Measurements from ENCODE around the gene HARS1. TPM values are rescaled to one million over a fixed set of nuclear protein-coding genes. Genes with fewer than 3 reads are reported as not detected.
"Not testable (repeated sequence)": the region's sequence is repeated elsewhere in the genome, so short reads cannot be mapped to it uniquely, and the experiment has no call there.

Gene HARS1
- total RNA-seq, 2 experiments from 2014 or later: 77.3 to 81.5 TPM

DNA sequence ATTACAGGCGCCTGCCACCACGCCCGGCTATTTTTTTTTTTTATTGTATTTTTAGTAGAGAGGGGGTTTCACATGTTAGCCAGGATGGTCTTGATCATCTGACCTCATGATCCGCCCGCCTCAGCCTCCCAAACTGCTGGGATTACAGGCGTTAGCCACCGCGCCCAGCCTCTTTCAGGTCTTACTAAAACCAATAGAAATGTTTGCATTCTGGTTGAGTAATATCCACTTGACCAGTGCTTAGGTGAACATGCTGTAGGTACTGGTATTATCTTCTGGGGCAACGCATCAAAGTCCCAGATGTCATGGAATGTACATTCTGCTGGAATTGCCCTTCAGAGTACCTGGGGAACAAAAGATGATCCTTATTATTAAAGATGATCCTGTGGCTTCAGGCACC is 17.6 kb upstream of the HARS1 start:
- H3K4me3 Mint-ChIP-seq; H3K36me3 Mint-ChIP-seq; H3K9me3 Mint-ChIP-seq; H3K27ac Mint-ChIP-seq; ATAC-seq (ENCODE audit: low read depth); DNase-seq; H3K27me3 Mint-ChIP-seq: not testable (repeated sequence)
- POLR2A ChIA-PET: interaction anchor here (1.3 kb wide), 1 partner anchor 9 kb away, joined by 3 read pairs; the partner anchor contains the start of gene ZMAT2
- H3K4me1 Mint-ChIP-seq: peaks cover 18% of the 10 kb centered on the region

DNA sequence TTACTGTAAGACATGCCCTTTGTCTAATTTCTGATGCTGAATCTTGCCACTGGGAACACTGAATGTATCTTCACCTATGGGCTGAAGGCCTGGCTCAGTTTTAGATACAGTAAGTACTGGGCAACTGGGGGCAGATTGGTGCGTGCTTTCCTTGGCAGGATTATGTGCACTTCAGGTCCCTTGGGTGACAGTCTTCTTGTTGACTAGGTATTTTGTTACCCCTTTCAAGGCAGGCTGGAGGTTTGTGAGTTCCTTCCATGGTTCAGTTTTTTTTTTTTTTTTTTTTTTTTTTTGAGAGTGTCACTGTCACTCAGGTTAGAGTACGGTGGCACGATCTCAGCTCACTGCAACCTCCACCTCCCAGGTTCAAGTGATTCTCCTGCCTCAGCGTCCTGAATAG is 16.6 kb upstream of the HARS1 start:
- Mint-ChIP-seq H3K27me3 (no peaks in the 10 kb centered on the region), H3K4me1 (peaks cover 16% of the 10 kb centered on the region), H3K9me3 (no peaks in the 10 kb centered on the region), H3K36me3 (peaks cover 12% of the 10 kb centered on the region), H3K4me3 (no peak overlapping the region), H3K27ac (no peak overlapping the region)
- DNase-seq (no peak), ATAC-seq (ENCODE audit: low read depth) (no peak)
- POLR2A ChIA-PET: interaction anchor here (0.7 to 1.3 kb wide), 2 partner anchors 8 to 94 kb away, joined by 3 read pairs; partner anchors contain the start of gene ZMAT2

DNA sequence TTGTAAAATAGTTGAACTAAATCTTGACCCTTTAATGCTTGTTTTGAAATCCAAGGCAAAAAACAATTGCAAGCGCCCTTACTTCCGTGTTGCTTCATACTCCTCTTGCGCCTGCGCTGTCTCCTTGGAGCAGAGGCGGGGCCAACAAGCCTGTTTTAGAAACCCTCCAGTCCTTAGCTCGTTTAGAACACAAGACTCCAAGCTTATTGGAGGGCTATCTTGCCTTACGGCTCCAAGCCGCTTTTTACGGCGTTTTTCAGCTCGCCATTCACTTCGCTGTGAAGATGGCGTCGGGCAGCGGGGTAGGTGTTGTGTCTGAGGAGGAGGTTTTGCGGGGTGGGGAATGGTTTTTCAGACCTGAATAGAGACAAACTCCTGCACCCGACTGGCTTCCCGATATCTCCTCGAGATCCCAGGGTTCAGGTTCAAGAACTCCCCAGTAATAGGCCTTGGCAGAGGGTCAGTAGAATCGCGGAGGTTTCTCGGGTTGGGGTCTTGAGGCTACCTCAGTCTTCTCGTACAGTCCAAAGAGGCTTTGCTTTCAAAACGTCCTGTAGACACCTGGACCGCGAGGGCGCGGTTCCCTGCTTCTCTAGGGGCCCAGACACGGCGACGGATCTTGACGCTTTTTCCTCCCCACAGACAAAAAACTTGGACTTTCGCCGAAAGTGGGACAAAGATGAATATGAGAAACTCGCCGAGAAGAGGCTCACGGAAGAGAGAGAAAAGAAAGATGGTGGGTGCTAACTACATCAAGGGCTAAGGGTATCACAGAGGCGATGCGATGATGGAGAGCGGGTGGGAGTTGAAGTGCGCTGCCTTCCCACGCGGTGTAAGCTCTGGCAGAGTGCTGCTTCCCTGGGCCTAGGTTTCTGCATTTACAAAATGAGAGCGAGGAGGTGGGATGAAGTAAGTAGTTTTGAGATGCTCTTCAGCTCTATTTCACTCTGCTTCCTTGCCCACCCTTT is 9.3 kb upstream of the HARS1 start, which contains the start of gene ZMAT2:
ZMAT2 (plus strand) TSS at position 271 of the 968 bp plus-strand sequence; CDS start at position 285, 14 bp downstream.
- peaks cover 43% of the 10 kb centered on the region for H3K36me3 Mint-ChIP-seq
- peaks cover 15% of the 10 kb centered on the region for H3K4me1 Mint-ChIP-seq
- H3K27me3 Mint-ChIP-seq: no peaks in the 10 kb centered on the region

DNA sequence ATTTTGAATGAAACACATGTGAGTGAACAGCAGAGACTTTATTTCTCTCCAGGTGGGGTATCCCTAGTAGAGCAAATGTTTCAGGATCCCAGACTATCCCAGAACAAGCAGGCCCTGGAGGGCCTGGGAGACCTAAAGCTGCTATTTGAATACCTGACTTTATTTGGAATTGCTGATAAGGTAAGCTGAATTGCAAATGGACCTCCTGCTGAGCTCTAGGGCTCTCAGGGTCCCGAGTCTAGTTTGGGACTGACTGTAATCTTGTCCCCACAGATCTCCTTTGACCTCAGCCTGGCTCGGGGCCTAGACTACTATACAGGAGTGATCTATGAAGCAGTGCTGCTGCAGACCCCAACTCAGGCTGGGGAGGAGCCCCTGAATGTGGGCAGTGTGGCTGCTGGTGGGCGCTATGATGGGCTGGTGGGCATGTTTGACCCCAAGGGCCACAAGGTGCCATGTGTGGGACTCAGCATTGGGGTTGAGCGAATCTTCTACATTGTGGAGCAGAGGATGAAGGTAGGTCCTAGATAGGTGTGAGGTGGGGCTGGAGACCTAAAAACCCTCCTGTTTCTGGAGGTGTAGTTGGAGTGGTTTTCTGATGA is 5.8 kb upstream of the HARS1 start:
- POLR2A ChIA-PET: interaction anchor here (0.8 kb wide), 1 partner anchor 49 kb away, joined by 7 read pairs; the partner anchor contains the start of genes IK and NDUFA2
- Mint-ChIP-seq H3K9me3 (no peaks in the 10 kb centered on the region), H3K4me3 (no peak overlapping the region), H3K4me1 (peaks cover 22% of the 10 kb centered on the region), H3K27ac (no peak overlapping the region), H3K36me3 (peaks cover 43% of the 10 kb centered on the region), H3K27me3 (no peaks in the 10 kb centered on the region)
- DNase-seq (no peak), ATAC-seq (ENCODE audit: low read depth) (no peak)

More for the DNA sequence above, 9.3 kb upstream of the HARS1 start, which contains the start of gene ZMAT2:
- DNase-seq (peak; percentile 82), ATAC-seq (ENCODE audit: low read depth) (peak; percentile 99)
- peak within 1 kb of the TSS; percentile 97 for H3K4me3 Mint-ChIP-seq
- peak within 1 kb of the TSS; percentile 95 for H3K27ac Mint-ChIP-seq
- POLR2A ChIA-PET: interaction anchor here (0.5 to 1.9 kb wide), 16 partner anchors 8 to 620 kb away, joined by 3 to 25 read pairs (median 4); partner anchors contain the start of genes ANKHD1, EIF4EBP3, HARS1 and HARS2
- no peaks in the 10 kb centered on the region for H3K9me3 Mint-ChIP-seq

DNA sequence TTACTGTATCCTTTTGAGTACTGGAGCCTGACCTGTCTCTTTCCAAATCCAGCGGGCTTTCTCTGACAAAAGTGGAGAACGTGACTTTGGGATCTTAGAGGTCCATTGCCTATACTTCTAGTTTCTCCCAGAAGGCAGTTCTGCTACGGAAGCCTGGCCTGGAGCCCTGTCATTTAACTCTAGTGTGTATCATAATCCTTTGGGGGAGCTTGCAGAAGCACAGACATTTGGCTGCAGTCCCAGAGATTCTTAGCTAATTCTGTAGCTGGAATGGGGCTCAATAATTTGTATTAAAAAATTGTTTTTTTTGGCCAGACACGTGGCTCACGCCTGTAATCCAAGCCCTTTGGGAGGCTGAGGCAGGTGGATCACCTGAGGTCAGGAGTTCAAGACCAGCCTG is 3.1 kb upstream of the HARS1 start:
- DNase-seq (no peak), ATAC-seq (ENCODE audit: low read depth) (no peak)
- POLR2A ChIA-PET: no interaction called here
- Mint-ChIP-seq H3K4me1 (peaks cover 28% of the 10 kb centered on the region), H3K27me3 (no peaks in the 10 kb centered on the region), H3K9me3 (no peaks in the 10 kb centered on the region), H3K36me3 (peaks cover 34% of the 10 kb centered on the region), H3K27ac (no peak overlapping the region), H3K4me3 (no peak overlapping the region)

DNA sequence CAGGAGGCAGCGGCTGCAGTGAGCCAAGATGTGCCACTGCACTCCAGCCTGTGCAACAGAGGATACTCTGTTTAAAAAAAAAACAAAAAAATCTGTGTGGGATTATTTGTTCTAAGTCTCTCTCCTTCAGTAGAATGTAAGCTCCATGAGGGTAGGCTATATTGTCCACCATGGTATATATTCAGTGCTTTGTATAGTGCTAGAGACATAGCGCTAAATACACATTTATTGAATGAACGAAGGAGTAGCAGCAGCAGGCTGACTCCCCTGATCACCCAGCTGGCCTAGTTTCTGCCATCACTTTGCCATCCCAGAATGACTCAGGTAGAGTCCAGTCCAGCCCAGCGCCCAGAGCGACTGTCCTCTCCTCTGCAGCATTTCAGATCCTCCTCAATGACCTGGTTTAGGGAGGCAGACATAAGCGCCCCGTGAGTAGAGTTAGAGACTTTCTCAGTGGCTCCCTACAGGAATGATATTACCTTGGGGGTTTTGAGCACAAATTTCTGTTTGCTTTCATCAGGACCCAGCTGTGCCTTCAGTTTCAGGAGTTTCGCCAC is 716 bp downstream of the HARS1 start:
- no peak for ATAC-seq (ENCODE audit: low read depth)
- H3K9me3 Mint-ChIP-seq: no peaks in the 10 kb centered on the region

GRCh38 chr5:140678993-140679392 is 12.2 kb downstream of the HARS1 start:
- DNase-seq: no peak
- ATAC-seq (ENCODE audit: low read depth): no peak
- Mint-ChIP-seq H3K36me3 (peaks cover 16% of the 10 kb centered on the region), H3K27ac (no peak overlapping the region), H3K9me3 (no peaks in the 10 kb centered on the region), H3K27me3 (no peaks in the 10 kb centered on the region), H3K4me3 (no peak overlapping the region), H3K4me1 (peaks cover 16% of the 10 kb centered on the region)
- POLR2A ChIA-PET: interaction anchor here (1.2 to 1.5 kb wide), 2 partner anchors 12 to 14 kb away, joined by 4 to 5 read pairs; partner anchors contain the start of genes HARS1, HARS2 and WDR55

More for the DNA sequence above, 716 bp downstream of the HARS1 start:
- Mint-ChIP-seq H3K27me3 (no peaks in the 10 kb centered on the region), H3K27ac (peak overlapping the region; percentile 96), H3K4me1 (peaks cover 35% of the 10 kb centered on the region), H3K36me3 (peaks cover 16% of the 10 kb centered on the region), H3K4me3 (peak overlapping the region; percentile 97)
- no peak for DNase-seq
- POLR2A ChIA-PET: interaction anchor here (0.7 to 2.2 kb wide), 16 partner anchors 9 to 289 kb away, joined by 3 to 25 read pairs (median 4); partner anchors contain the start of genes APBB3, DND1, EIF4EBP3 and IK

DNA sequence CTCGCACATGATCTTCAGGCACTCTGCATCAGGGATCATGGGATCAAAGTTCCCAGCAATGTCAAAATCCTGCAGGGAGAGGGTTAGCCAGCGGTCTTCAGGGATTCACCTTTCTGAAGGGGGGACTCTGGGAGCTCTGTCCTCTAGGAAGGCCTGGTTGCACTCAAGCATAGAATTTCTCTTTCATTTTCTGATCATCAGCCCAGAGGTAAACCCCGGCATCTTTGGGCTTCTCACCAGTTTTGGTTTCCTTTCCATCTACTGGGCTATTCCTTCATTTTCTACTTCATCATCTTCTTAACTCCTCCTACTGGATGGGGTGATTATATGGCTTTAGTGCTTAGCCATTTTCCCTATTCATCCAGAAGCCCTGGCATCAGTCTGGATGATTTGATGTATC is 13.2 kb downstream of the HARS1 start:
- Mint-ChIP-seq H3K4me3 (no peak overlapping the region), H3K36me3 (peaks cover 12% of the 10 kb centered on the region), H3K4me1 (peaks cover 16% of the 10 kb centered on the region), H3K27me3 (no peaks in the 10 kb centered on the region), H3K27ac (peak overlapping the region; percentile 75), H3K9me3 (no peaks in the 10 kb centered on the region)
- DNase-seq (no peak), ATAC-seq (ENCODE audit: low read depth) (no peak)
- POLR2A ChIA-PET: interaction anchor here (1.1 to 1.6 kb wide), 3 partner anchors 13 to 23 kb away, joined by 4 read pairs; partner anchors contain the start of genes HARS1, HARS2, WDR55 and ZMAT2

- peaks cover 14% of the 10 kb centered on the region for H3K4me1 Mint-ChIP-seq
- peaks cover 11% of the 10 kb centered on the region for H3K36me3 Mint-ChIP-seq
- H3K4me3 Mint-ChIP-seq: no peak overlapping the region
- ATAC-seq (ENCODE audit: low read depth) (no peak), DNase-seq (no peak)
- no peak overlapping the region for H3K27ac Mint-ChIP-seq
- POLR2A ChIA-PET: interaction anchor here (1.4 kb wide), 1 partner anchor 10 kb away, joined by 6 read pairs; the partner anchor contains the start of gene WDR55
- no peaks in the 10 kb centered on the region for H3K9me3 Mint-ChIP-seq
- no peaks in the 10 kb centered on the region for H3K27me3 Mint-ChIP-seq
Measured at GRCh38 chr5:140674629-140675028, 16.5 kb downstream of the HARS1 start.

DNA sequence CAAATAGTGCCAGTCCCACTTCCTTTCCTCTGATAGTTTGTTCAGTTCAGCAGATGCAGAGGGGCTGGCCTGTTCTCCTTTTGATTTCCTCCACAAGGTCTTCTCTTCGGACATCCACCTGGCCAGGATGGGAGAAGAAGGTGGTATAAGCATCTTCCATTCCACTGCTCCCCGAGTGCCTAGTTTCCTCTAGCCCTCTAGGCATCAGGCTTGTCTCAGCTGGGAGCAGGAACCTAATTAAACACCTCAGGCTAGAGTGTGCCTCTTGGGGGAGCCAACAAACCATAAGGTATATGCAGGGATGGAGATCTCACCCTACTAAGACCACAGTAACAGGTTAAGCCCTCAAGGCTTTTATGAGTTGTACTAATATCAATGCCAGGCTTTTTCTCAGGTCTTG is 17.0 kb downstream of the HARS1 start:
- no peak for DNase-seq
- Mint-ChIP-seq H3K27ac (no peak overlapping the region), H3K4me1 (peaks cover 14% of the 10 kb centered on the region), H3K27me3 (no peaks in the 10 kb centered on the region), H3K36me3 (peaks cover 14% of the 10 kb centered on the region), H3K4me3 (no peak overlapping the region), H3K9me3 (no peaks in the 10 kb centered on the region)
- POLR2A ChIA-PET: interaction anchor here (1.4 kb wide), 1 partner anchor 10 kb away, joined by 6 read pairs; the partner anchor contains the start of gene WDR55
- ATAC-seq (ENCODE audit: low read depth): peak; percentile 31

GRCh38 chr5:140673187-140673976 is 17.8 kb downstream of the HARS1 start, which contains the start of gene DND1:
Gene DND1, minus strand, starts transcription at chr5:140673576. Its CDS starts 34 bp downstream, at chr5:140673542.
- Mint-ChIP-seq H3K27ac (no peak within 1 kb of the TSS), H3K4me3 (no peak within 1 kb of the TSS), H3K4me1 (peaks cover 13% of the 10 kb centered on the region), H3K27me3 (no peaks in the 10 kb centered on the region), H3K36me3 (peaks cover 14% of the 10 kb centered on the region), H3K9me3 (no peaks in the 10 kb centered on the region)
- ATAC-seq (ENCODE audit: low read depth) (no peak), DNase-seq (no peak)
- POLR2A ChIA-PET: interaction anchor here (1.4 to 1.8 kb wide), 2 partner anchors 9 to 17 kb away, joined by 6 to 7 read pairs; partner anchors contain the start of genes HARS1, HARS2 and WDR55
